ENCODE data around the gene TMEM219.
"Not testable (repeated sequence)": the region's sequence is repeated elsewhere in the genome, so short reads cannot be mapped to it uniquely, and the experiment has no call there.

DNA sequence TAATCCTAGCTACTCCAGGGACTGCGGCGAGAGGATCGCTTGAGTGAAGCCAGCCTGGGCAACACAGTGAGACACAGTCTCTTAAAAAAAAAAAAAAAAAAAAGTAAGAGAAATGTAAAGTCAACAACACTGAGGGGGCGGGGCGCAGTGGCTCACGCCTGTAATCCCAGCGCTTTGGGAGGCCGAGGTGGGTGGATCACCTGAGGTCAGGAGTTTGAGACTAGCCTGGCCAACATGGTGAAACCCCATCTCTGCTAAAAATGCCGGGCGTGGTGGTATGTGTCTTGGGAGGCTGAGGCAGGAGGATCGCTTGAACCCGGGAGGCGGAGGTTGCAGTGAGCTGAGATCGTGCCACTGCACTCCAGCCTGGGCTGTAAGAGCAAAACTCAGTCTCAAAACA, 50.7 kb downstream of the TMEM219 start:
- not testable (repeated sequence) for TF ChIP-seq NFYB (CRISPR knock-in tag; conservative IDR thresholded peaks at IDR 0.05; ENCODE audit: low read depth); SP1 (CRISPR knock-in tag; conservative IDR thresholded peaks at IDR 0.05); ZNF121 (CRISPR knock-in tag; IDR thresholded peaks at IDR 0.05)
- TF ChIP-seq, protein P1, sequence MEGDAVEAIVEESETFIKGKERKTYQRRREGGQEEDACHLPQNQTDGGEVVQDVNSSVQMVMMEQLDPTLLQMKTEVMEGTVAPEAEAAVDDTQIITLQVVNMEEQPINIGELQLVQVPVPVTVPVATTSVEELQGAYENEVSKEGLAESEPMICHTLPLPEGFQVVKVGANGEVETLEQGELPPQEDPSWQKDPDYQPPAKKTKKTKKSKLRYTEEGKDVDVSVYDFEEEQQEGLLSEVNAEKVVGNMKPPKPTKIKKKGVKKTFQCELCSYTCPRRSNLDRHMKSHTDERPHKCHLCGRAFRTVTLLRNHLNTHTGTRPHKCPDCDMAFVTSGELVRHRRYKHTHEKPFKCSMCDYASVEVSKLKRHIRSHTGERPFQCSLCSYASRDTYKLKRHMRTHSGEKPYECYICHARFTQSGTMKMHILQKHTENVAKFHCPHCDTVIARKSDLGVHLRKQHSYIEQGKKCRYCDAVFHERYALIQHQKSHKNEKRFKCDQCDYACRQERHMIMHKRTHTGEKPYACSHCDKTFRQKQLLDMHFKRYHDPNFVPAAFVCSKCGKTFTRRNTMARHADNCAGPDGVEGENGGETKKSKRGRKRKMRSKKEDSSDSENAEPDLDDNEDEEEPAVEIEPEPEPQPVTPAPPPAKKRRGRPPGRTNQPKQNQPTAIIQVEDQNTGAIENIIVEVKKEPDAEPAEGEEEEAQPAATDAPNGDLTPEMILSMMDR (IDR thresholded peaks at IDR 0.05), result not testable (repeated sequence)
